NCI-H1417 treated with DMSO at 0.1 percent for 48 hours (cell line): ENCODE data around the gene PTX4.
"Not testable (repeated sequence)": the region's sequence is repeated elsewhere in the genome, so short reads cannot be mapped to it uniquely, and the experiment has no call there.

ENCODE experiments used
- DNase-seq: peaks from one replicate; lab custom pipeline; 2025; lab: John Stamatoyannopoulos, UW

Gene PTX4

DNA sequence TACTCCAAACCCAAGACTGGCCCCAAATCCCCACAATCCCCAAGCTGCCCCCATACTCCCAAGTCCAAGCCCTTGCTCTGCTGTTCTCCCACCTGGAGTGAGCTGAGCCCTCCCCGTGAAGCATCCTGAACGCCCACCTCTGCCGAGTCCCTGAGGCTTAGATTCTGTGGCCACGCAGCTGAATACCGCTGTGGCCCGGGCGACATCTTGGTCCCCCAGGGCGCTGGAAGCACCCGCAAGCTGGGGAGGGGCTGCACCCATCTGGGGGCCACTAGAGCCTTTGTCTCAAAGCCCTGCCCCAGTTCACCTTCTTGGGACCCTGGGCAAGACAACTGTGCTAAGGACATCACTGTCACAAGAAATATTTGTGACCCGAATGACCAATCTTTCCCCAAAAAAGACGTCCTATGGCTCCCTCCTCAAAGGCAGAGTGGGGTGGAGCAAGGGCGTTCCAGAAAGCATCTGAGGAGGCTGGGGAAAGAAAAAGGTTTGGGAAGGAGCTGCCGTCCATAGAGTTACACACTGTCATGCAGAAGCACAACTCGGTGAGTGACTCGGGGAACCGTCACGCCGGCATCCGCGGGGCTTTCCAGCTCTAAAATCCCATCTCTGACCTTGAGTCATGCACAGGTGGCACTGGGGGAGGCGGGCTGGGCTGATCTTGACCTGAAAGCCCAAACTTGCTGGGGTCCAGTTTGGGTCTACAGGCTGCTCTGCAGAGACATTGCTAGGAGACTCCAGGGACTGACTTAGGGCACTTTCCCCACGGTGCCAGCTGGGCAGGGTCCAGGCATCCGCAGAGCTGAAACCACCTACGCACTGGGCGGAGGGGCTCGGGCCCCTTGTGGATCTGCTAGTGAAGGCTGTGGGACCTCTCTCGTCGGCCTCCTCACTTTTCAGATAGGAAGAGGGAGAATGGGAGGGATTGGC is 6.6 kb downstream of the PTX4 start:
- DNase-seq, result no peak

DNA sequence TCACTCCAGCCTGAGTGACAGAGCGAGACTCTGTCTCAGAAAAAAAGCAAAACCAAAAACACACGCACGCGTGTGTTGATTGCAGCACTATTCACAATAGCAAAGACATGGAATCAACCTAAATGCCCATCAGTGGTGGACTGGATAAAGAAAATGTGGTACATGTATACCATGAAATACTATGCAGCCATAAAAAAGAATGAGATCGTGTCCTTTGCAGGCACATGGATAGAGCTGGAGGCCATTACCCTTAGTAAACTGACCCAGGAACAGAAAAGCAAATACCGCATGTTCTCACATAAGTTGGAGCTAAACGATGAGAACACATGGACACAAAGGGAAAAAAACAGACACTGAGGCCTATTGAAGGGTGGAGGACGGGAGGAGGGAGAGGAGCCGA is 9.8 kb downstream of the PTX4 start:
- DNase-seq, result not testable (repeated sequence)

DNA sequence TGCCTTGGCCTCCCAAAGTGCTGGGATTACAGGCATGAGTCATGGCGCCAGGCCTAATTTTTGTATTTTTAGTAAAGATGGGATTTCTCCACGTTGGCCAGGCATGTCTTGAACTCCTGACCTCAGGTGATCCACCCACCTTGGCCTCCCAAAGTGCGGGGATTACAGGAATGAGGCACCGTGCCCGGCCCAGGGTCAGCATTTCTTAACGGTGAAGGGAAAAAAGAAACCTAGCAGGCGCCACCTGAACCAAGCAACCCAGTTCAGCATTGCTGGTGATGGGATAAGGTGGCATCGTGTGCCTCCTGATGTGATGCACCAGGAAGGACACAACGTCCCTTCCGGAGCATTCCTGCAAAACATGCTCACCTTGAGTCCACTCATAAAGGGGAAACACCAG is 11.7 kb downstream of the PTX4 start:
- no peak for DNase-seq

DNA sequence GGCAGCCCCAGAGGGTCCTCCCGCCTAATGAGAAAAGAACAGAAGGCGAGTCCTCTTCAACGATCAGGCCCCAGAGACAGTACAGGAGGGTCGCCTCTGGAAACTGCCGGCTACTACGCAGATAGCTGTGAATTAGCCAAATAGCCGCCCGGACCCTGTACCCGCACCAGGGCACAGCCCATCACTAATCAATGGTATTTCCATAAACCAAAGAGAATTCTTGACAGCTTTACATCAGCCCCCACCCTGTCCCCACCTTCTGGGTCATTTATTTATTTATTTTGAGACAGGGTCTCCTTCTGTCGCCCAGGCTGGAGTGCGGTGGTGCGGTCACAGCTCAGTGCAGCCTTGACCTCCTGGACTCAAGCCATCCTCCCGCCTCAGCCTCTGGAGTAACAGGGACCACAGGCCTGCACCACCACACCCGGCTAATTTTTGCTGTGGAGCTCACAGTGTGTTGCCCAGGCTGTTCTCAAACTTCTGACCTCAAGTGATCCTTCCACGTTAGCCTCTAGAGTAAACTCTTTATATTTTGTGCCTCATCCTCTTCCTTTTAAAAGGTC is 13.1 kb downstream of the PTX4 start:
- no peak for DNase-seq

DNA sequence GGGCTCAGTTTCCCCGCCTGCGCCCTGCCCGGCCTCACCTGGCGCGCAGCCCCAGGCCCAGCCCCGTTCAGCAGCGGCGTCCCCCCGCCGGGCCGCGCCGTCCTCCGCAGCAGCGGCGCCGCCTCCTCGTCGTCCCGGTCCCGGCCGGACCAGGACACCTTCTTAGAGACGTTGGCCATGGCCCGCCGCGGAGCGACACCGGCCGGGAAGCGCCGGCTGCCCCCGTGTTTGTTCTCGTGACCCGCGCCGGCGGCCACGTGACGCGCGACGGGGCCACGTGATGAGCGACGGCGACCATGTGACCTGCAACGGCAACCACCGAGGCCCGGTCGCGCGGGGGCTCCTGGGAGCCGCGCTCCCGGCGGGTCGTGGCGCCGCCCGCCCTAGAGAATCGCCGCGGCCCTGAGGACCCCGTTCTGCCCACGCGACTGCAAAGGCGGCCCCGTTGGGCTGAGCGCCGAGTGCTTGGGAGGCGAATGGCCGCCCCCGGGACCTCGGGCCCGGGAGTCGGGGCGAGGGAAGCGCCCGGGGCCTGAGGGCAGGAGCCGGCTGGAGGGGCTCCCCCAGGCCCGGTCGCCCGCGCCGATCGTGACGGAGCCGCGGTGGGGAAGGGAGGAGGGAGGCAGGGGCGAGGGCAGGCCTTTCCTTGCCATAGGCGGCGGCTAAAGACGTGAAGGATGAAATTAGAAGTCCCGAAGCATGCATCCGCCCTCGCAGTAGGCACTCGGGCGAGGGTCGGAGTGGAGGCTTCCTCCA is 13.8 kb downstream of the PTX4 start, which contains the start of gene CLCN7:
Gene CLCN7 (minus strand): TSS at position 233 of the 756 bp plus-strand sequence. CDS start 54 bp downstream, at position 179.
- DNase-seq, result no peak

DNA sequence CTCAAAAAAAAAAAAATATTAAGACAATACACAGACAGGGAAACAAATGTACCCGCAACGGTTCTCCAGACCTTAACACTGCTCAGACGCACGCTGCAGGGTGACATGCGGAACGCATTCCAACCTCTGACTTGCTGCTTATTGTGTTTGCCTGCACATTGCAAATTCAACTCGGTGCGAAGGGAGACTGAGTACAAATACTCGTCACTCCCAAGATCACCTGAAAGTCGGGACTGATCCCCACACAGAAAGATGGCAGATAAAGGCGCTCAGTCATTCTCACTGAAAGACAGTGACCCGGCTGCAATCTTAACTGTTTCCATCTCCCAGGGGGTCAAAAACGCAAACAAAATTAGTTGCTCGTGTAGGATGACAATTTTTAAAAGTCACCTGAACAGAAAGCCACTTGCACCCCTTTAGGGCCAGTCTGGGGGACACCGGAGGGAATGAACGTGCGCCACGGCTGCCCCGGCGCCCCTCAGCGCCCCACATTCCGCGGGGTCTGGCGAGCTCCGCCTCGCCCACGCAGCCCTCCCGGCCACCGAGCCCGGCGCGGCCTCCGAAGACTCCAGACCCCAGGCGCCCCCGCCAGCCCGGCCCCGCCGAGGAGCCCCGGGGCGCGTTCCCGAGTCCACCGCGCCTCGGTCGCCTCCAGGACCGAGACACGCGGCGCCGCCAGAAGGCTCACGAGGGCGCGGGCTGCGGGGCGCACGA is 14.5 kb downstream of the PTX4 start:
- no peak for DNase-seq

DNA sequence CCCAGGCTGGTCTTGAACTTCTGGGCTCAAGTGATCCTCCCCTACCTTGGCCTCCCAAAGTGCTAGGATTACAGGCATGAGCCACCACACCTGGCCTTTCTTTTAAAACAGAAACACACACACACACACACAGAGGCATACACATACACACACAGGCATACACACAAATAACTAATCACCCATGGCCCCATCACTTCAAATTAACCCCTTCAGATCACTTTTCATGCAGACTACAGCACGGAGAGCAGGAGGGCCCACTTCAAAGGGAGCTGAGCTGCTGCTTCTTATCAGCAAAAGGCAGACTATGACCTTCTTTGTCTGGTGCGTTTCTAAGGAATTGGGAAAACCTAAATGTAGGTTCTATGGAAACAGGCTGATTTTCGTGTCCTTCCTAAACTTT is 15.8 kb downstream of the PTX4 start:
- DNase-seq, result no peak

DNA sequence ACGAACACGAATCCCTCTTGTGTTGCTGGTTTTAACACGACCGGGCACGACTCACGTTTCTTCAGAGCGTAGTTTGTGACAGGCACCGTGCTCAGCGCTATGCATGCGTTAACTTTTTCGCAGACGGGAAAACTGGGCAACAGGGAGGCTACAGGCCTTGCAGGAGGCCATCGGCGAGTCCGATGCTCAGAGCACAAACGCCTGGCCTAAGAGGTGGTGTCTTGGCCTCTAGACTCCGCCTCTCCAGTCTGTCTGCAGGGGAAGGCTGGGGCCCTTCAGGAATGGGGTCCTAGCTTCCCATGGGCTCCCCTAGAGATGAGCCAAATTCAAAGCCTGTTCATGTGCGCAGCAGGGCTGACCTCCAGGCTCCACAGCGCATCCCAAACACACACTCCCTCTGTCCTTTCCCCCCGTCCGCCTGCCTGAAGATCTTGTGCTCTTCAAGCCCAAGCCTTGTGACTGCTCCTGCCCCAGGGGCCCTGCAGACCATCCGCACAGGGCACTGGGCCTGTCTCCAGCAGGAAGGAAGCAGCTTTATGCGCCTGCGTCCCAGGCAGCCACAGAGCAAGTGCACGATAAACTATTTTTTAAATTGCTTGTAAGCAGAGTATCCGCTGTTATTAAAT is 17.1 kb downstream of the PTX4 start:
- DNase-seq, result no peak

DNA sequence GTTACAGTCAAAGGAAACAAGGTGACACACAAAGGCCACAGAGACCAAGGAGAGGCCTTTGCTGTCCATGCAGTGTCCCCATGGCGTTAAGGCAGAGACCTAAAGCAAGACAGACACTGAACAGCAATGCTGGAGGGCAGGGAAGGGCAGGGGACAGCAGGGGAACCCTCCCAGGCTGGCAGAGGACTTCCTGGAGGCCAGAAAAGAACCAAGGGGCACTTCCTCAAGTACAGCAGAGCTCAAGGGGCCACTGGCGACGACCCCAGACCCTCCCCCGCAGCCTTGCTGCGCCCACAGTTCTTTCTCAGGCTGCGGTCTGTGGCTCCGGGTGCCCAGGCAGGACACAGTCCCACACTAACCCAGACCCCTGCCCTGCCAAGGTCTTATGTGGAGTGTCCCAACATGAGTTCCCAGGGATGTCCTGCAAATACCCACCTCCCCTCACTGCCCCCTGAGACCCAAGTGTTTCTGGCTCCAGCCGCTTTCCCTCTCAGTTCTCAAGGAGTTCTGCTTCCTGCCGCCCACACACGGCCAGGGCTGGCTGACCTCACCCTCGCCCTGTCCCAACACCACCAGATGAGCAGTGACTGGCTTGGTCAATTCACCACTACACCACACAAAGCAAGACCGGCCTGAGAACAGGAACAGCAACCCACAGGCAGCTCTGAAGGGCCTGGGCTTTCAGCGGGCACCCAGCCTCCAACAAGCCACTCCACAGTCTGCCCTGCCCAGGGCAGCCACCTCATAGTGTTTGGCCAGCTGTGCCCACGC is 18.1 kb downstream of the PTX4 start:
- no peak for DNase-seq

DNA sequence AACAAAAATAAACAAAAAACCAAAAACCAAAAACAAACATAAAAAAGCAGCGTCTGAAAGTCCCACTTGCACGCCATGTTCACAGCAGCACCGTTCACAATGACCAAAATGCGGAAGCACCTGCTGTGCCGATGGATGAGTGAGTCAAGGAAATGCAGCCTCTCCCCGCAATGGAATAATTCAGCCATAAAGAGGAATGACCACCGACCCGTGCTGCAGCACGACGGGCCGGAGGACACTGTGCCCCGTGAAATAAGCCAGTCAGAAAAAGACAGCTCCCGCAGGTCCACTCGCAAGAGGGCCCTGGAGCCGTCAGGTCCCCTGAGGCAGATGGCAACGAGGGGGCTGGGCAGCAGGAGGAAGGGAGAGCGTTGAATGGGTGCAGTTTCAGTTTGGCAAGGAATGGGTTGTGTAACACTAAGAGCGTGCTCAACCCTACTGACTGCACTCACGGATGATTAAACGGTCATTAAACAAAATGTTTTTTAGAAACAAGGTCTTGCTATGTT is 19.0 kb downstream of the PTX4 start:
- DNase-seq, result no peak

DNA sequence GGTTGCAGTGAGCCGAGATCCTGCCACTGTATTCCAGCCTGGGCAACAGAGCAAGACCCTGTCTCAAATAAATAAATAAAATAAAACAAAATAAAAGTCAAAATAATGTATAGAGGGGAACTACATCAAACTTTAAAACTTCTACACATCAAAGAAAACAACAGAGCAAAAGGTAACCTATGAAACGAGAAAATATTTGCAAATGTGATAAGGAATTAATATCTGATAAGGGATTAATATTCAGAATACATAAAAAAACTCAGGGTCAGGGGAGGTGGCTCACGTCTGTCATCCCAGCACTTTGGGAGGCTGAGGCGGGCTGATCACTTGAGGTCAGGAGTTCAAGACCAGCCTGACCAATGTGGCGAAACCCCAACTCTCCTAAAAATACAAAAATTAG is 19.6 kb downstream of the PTX4 start:
- not testable (repeated sequence) for DNase-seq

DNA sequence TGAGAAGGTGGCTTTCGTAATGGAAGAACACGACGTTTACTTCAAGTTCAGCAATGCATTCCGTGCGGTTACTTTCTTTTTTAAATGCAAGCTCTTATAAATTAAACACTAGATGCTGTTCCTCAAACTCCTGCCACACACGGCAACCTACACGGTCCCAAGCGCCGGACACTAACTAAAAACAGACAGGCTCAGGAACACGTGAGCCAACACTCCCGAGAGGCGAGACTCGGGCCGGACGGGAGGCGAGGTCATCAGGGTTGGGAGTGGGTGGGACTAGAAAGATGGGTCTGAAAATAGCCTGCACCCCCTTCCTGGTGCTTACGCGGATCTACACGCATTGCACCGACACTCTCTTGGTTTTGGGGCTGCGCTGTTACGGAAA is 20.3 kb downstream of the PTX4 start:
- no peak for DNase-seq

DNA sequence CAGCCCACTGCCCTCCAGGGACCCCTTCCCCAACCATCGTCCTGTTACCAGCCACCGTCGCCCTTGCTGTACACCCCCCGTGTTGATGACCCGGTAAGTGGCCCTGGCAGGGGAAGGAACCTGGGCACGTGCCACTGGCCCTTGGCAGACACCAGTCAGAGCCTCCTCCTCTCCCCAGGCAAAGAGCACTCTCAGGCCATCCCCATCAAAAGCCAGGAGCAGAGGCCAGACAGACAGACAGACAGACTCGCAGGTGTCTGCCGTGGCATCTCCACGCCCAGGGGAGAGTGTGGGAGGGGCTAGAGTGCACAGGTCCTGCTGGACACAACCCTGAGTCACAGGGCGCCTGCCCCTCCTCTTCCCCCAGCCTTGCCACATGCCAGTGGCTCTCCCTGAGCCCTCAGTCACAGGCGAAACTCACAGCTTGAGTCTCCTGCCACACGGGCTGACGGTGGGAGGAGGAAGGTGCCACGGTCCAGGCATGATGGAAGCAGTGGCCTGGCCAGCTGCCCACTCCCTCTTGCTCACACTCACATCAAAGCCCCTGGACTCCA is 21.7 kb downstream of the PTX4 start:
- DNase-seq, result no peak

DNA sequence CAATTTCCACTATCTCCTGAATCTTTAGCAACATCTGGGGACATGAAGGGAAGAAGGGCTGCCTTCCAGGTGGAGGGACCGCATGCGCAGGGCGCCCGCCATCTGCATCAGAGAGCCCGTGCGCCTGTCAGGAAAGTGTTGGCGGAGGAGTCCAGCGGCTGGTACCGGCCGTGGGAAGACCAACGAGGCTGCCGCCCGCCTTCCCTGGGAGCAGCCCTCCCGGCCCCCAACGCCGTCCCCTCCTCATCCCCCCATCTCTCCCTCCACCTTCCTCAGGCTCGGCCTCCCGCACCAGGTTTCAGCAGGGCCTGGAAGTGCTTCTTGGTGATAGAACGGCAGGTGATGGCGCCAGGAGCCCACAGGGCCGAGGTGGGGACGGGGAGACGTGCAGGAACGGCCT is 22.7 kb downstream of the PTX4 start:
- no peak for DNase-seq

DNA sequence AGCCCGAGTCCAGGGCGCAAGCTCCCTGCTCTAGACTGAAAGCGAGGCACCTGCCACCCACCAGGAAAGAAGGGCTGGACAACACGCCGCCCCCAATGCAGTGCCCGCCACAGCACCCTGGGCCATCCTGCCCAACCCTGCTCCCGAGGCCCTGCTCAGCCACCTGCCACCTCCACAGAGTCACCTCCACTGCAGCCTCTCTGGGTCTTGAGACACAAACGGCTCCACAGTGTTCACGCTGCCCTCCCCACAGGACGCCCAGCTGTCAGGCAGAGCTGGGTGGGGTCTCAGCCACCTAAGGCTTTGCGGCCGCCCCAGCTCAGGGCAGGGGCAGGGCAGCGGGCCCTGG is 23.2 kb downstream of the PTX4 start:
- DNase-seq, result no peak

DNA sequence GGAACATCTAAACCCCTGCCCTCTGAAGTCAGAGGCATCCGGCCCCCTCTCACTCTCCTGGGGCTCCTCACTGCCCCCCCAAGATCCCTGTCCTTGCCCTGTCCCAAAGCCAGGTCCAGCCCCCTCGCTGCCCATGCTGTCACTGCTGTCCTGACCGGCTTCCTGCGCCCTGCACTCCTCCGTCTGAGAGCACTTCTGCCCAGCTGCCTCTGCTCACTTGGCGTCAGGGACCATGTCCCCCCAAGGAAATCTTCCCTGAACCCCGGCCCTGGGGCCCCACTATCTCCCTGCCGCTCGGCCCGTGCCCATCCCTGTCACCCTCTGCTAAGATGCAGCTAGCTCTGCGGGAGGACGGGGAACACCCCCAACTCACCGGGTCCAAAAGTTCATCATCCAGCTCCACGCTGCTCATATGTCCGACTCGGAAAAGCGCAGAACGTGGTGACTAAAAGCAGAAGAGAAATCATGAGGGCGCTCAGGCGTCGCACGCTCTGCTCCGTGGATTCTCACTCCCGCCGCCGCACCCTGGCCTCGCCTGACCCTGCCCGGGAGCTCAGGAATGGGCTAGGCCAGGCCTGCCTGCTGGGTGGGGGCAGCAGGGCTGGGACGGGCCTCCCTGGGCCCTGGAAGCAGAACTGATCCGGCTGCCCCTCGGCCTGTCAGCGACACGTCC is 23.7 kb downstream of the PTX4 start:
- DNase-seq, result no peak

DNA sequence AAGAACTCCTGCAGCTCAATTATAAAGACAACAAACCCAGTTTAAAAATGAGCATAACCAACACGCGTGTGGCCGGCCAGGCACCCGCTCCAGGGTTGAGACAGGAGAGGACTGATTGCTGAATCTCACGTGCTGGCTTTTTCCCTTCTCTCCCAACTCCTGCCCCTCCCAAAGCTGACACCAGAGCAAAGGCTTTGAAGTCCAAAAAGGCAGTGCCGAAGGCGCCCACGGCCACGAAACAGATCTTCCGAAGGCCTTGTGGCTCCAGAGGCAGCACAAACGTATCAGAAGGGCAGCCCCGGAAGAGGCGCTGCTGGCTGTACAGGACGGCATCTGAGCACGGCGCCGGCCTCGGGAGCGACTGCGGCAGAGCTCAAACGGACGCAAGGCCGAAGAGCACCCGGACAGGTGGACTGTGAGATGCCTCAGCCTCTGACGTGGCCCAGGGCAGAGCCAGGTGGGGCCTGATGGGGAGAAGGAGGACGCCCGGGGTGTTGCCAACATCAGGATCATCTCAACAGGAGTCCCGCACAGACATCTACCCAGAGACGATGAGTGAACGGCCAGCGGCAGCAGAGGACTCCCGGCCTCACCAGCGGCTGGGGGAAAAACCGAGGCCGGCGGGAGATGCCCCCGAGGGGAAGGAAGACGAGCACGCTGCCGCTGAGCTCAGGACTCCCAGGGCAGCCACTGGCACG is 24.4 kb downstream of the PTX4 start:
- no peak for DNase-seq

DNA sequence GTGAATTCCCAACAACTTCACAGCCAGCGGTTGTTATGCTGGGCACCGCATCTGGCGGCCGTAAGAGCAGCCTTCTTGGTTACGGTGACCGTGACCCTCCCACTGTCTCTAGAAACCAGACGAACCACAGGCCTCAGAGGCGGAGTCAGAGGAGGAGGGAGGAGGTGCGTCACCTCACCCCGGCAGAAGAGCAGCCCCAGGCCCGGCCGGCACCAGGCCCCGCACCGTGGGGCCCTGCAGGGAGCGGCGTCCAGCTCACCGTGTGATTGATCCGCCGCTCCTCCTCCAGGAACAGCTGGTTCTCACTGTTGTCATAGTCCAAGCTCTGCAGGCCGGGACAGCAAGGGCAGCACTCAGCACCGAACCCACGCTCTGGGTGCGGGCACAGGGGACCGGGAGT is 27.6 kb downstream of the PTX4 start:
- no peak for DNase-seq

DNA sequence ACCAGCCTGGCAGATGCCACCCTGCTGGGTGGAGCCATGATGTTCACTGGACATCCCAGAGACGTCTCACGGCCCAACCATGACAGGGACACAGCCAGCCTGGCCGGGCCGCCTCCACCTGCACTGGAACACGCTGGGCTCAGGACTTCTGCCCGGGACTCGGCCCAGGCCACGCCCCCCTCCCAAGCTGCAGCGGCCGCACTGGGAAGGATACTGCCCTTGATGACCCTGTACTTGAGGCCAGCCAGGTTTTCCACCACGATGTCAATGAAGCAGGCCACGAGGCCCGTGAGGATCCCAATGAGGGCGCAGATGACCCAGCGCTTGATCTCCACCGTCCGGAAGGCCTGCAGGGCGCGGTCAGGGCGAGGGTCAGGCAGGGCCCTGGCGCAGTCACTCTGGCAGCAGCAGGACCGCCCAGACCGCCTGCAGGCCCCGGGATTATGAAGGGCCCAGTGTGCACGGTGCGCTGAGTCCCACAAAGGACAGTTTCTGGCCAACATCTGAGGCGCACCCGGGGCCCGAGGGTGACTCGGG is 28.1 kb downstream of the PTX4 start:
- DNase-seq, result no peak
